Uterus (tissue), 2 donors: ENCODE measurements around the gene OR2A14.

Experiments used
- POLR2A ChIP-seq, 2 donors: fragments of 450-650 bp; IDR thresholded peaks; one replicate each; pipeline ENCODE4 v1.6.1; 2016; ENCODE audit warnings: antibody characterized with exemption in 2 of 2, mild to moderate bottlenecking in 1 of 2, moderate library complexity in 1 of 2
- TF ChIP-seq, protein P1 (sequence below), 4 experiments: fragments of 200-600 bp in 2 of 4; fragments of 450-650 bp in 2 of 4; sonication (generic) in 2 of 4; IDR thresholded peaks; one replicate each; pipeline ENCODE4 v1.5.1; 2016 to 2019; ENCODE audit warnings: antibody characterized with exemption in 4 of 4, mild to moderate bottlenecking in 2 of 4, moderate library complexity in 1 of 4

GRCh38 chr7:144100607-144101006 lies 22.4 kb upstream of the OR2A14 start:
- TF ChIP-seq, protein P1, sequence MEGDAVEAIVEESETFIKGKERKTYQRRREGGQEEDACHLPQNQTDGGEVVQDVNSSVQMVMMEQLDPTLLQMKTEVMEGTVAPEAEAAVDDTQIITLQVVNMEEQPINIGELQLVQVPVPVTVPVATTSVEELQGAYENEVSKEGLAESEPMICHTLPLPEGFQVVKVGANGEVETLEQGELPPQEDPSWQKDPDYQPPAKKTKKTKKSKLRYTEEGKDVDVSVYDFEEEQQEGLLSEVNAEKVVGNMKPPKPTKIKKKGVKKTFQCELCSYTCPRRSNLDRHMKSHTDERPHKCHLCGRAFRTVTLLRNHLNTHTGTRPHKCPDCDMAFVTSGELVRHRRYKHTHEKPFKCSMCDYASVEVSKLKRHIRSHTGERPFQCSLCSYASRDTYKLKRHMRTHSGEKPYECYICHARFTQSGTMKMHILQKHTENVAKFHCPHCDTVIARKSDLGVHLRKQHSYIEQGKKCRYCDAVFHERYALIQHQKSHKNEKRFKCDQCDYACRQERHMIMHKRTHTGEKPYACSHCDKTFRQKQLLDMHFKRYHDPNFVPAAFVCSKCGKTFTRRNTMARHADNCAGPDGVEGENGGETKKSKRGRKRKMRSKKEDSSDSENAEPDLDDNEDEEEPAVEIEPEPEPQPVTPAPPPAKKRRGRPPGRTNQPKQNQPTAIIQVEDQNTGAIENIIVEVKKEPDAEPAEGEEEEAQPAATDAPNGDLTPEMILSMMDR (IDR thresholded peaks at IDR 0.05), result no peak
- TF ChIP-seq POLR2A (IDR thresholded peaks at IDR 0.05), result no peak
